HG02884 (cell line): ENCODE measurements around the gene SRP19.
"Not testable (repeated sequence)": the region's sequence is repeated elsewhere in the genome, so short reads cannot be mapped to it uniquely, and the experiment has no call there.

Experiments used
- ATAC-seq: cut with Tn5 transposase; IDR thresholded peaks from one replicate; pipeline ENCODE4 v1.9.1; 2021; ENCODE audit warnings: mild to moderate bottlenecking, moderate library complexity; ENCODE audit not compliant: unreplicated experiment

The SRP19 gene

GRCh38 chr5:112869948-112870347, 8.9 kb downstream of the SRP19 start:
- ATAC-seq: peak; percentile 74

DNA sequence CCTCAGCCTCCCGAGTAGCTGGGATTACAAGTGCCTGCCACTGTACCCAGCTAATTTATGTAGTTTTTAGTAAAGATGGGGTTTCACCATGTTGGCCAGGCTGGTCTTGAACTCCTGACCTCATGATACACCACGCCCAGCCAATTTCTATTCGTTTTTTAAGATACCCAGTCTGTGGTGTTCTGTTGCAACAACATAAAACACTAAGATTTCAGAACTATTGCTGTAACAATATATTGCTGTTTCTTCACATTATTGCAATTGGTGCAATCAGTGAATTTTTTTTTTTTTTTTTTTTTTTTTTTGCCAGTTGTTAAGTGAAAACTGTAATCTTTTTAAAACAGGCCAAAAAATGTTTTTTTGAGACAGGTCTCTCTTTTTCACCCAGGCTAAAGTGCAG, 9.9 kb downstream of the SRP19 start:
- no peak for ATAC-seq

- ATAC-seq: no peak
Measured at GRCh38 chr5:112876362-112876761, 15.3 kb downstream of the SRP19 start.

- no peak for ATAC-seq
Measured at GRCh38 chr5:112878101-112878500, 17.0 kb downstream of the SRP19 start.

DNA sequence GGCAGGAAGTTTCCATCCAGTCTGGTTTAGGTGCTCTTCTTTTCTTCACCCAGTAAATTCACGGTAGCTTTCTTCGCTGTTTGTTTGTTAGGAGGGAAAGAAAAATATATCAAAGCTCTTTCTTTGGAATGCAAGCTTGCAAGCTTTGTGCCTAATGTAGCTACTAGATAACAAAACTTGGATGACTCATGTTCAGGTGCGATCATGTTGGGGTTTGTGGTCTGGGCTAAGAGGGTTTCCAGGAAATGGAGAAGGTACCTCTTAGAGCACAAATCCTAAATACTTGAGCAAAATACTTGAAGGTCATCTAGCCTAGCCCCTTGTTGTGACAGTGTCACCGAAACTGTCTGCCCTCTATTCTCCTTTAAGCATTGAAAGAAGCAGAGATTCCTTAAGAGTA, 17.7 kb downstream of the SRP19 start:
- no peak for ATAC-seq

- ATAC-seq: no peak
Measured at GRCh38 chr5:112880219-112880964, 19.3 kb downstream of the SRP19 start.

- no peak for ATAC-seq
Measured at GRCh38 chr5:112883192-112883591, 22.1 kb downstream of the SRP19 start.

DNA sequence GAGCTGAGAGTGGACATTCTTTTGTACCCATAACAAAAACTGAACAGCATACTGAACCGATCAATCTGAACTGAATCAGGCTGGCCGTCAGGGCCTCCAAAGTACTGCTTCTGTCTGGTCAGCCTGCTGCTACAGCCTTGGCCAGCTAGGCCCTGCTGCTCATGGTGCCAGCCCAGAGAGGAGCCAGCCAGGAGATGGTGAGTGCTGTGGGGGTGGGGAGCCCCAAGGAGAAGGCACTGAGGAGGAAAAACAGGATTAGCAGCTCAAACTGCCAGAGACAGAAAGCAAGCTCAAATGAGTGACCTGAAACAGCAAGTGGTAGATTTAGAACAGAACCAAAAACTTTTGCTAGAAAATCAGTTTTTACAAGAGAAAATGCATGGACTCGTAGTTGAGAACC, 23.9 kb downstream of the SRP19 start:
- ATAC-seq: no peak

DNA sequence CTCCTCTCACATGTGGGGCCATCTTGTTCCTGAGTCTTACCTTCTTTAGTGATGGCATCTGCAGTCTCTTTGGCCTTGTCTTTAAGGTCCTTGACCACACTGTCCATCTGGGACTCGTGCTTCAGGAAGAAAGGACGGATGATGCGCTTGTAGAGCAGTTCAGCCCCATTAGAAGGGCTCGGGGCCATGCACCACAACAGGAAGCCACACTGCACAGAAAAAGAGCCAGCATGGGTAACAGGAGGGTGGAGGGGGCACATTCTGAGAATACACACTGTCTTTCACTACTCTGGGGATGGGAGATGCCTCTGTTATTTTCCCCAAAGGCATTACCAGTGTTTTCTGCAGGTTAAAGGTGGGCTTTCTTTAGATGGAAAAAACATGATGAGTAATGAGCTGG, 25.9 kb downstream of the SRP19 start:
- no peak for ATAC-seq

- not testable (repeated sequence) for ATAC-seq
Measured at GRCh38 chr5:112892066-112892465, 31.0 kb downstream of the SRP19 start.

- no peak for ATAC-seq
Measured at GRCh38 chr5:112892776-112893175, 31.7 kb downstream of the SRP19 start.

- no peak for ATAC-seq
Measured at GRCh38 chr5:112895682-112896081, 34.6 kb downstream of the SRP19 start.

DNA sequence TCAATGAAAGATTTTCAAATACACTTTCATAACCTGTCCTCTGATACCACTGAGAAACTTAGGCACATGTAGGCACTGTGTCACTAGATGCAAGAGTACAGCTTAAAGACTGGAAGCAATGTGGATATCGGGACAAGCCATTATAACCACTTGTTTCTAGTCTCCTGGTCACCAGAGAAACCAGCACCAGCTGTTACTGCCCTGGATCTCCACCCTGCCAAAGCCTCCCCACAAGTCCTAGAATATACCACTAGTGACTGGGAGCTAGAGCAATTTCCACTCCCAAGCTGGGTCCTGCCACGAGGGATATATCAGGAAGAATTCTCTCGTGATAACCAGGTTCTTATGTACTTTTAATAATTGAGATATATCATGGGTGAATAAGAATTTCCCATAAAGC, 41.5 kb downstream of the SRP19 start:
- ATAC-seq: no peak

GRCh38 chr5:112904996-112905395, 43.9 kb downstream of the SRP19 start:
- ATAC-seq: not testable (repeated sequence)

DNA sequence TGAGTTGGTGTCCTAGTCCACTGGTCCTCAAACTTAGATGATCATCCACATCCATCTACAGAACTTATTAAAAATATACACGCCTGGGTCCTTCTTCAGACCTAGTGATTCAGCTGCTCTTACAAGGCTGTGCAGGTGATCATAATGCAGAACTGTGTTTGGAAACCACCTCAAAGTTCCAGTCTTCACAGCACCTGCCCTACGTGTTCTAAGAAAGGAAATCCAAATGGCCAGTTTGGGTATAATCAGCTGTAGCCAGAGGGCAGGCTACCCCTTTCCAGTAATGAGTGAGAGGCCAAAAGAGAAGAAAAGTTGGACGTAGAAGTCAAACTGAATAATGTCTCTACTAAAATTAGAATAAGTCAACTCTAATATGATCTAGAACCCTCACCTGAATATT, 45.5 kb downstream of the SRP19 start:
- peak; percentile 25 for ATAC-seq

GRCh38 chr5:112907166-112907631, 46.1 kb downstream of the SRP19 start:
- peak; percentile 59 for ATAC-seq

DNA sequence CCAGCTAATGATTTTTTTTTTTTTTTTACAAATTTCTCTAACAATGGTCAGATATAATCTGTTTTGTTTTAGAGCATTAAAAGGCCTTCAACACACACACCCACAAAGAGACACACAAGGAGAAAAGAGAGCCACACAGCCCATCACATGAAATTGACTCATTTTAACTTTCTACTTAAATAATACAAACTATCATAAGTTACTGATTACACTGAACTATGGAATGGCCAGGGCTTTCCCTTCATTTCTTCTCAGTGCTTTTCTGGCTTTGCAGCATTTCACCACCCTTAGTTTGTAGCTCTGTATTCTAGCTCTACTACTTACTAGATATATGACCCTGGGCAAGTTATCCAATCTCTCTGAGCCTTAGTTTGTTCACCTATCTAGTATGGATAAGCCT, 47.8 kb downstream of the SRP19 start:
- ATAC-seq: no peak

GRCh38 chr5:112910529-112910928, 49.4 kb downstream of the SRP19 start:
- no peak for ATAC-seq

DNA sequence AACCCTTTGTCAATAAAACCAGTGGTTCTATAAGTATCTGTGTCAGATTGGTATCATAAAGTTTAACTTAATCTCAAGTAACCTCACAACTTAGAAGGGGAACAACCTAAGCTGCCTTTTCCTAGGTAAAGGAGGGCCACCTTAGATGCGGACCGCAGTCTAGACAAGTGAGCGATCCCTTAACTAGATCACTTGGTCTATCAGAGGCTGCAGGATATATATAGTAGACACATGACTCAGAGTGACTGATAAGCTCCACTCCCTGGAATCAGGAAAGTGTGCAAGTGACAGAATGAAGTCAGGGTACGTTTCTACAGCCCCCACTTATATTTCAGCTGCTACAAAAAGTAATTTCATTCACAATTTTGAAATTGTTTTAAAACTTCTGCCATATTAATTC, 53.5 kb downstream of the SRP19 start:
- no peak for ATAC-seq

DNA sequence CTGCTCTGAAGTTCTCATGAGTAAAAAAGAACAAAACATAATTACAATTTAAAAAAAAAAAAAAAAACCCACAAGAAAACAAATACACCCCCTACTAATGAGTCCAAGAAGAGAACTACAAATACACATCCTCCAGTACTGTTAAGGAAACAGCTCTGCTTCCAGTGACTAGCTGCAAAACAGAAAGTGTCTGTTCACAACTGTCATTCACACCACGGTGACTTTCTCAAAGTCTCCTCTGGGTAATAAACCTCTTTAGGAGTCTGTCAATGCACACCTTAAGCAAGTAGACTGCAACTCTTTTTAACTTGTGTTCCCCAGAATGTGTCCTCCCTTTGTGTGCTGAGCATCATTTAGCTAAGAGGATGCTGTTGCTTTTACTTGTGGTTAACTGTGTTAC, 54.7 kb downstream of the SRP19 start:
- no peak for ATAC-seq

DNA sequence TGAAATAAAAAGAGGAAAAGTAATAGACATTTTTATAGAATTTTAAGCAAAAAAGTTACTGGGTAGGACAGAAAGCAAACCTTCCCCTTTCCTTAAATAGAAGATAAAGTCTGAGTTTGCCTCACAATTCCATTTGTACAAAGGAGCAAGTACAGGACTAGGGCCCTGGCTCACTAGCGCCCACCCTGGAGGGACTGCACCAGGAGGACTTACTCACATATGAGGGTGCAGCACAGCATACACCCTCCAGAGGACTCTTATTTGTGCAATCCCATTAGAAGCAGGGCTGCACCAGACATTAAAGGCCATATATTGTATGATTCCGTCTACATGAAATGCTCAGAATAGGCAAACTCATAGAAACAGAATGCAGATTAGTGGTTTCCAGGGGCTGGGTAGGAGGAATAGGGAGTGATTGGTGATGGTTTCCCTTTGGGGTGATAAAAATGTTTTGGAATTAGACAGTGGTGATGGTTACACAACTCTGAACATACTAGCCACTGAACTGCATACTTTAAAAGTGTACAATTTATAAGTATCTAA, 56.4 kb downstream of the SRP19 start:
- no peak for ATAC-seq

DNA sequence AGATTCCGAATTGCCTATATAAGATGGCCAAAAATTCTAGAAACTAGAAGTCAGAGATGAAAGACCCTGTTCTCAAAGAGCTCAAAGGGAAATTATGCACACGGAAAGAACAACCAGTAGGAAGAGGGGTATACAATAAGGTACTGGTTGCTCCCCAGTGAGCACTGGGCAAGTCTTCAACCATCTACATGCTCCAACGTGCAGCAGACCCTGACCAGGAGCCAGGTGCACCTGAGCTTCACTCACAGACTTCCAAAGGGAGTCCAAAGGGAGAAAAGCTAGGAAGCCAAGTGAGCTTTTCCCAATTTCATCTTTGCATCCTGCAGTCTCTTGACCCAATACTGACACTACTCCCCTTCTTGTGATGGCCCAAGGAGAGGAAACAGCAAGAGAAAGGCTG, 57.0 kb downstream of the SRP19 start:
- ATAC-seq: no peak

- no peak for ATAC-seq
Measured at GRCh38 chr5:112918679-112919078, 57.6 kb downstream of the SRP19 start.
